HG03103 (cell line): ENCODE measurements around the gene LRRC14B.
"Not testable (repeated sequence)": the region's sequence is repeated elsewhere in the genome, so short reads cannot be mapped to it uniquely, and the experiment has no call there.

Source experiments
- ATAC-seq: cut with Tn5 transposase; IDR thresholded peaks from one replicate; pipeline ENCODE4 v1.9.1; 2021; ENCODE audit warnings: low read depth; ENCODE audit not compliant: unreplicated experiment

The LRRC14B gene

GRCh38 chr5:204462-204861 lies 13.2 kb downstream of the LRRC14B start:
- no peak for ATAC-seq

DNA sequence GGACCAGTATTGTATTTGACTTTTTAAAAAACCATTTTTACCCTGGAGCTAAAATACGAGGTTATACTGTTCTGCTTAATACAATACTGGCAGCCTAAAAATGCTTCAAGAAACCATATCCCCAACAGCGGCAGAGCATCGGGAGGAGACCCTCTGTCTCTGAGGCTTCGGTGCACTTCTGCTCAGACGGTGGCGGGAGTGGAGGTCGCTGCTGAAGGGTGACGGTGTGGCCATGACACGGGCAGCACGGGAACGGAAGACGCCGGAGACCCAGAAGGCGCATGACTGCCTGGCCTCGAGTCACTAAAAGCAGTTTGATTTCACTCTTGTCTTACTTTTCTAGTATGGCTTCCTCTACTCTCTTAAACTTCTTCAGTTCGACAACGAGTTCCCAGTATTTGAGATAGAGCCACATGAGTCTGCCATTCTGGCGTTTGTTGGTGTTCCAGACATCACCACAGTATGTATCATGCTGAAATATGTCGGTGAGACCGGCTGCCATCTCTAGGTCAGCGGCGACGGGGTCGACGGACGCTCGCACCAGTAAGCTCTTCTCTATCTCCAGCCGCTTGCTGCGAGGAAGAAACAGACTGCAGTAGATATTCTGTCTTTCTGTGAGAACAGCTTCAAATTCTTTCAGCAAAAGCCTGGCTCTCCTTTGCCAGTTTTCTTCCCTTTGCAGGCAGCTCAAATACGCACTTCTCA lies 13.8 kb downstream of the LRRC14B start:
- ATAC-seq, result no peak

DNA sequence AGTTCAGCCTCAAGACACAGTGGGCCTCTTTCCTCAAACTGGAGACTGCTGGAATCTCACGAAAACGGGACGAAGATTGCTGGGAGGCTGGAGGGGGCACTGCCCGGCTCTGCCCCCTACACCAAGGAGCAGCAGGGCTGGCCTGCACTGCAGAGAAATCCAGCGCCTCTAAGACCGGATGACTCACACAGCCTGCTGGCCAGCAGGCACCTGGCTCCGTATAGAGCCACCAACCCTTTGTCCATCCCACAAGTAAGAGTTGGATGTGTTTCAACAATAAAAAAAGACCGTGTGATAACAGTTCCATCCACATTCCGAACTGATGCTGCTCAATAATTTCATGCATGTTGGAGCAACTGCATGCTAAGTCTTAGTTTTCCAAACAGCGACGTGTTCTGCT lies 15.1 kb downstream of the LRRC14B start:
- ATAC-seq, result no peak

GRCh38 chr5:206927-207536 lies 15.7 kb downstream of the LRRC14B start:
- ATAC-seq, result no peak

GRCh38 chr5:207599-207998 lies 16.3 kb downstream of the LRRC14B start:
- ATAC-seq, result no peak

DNA sequence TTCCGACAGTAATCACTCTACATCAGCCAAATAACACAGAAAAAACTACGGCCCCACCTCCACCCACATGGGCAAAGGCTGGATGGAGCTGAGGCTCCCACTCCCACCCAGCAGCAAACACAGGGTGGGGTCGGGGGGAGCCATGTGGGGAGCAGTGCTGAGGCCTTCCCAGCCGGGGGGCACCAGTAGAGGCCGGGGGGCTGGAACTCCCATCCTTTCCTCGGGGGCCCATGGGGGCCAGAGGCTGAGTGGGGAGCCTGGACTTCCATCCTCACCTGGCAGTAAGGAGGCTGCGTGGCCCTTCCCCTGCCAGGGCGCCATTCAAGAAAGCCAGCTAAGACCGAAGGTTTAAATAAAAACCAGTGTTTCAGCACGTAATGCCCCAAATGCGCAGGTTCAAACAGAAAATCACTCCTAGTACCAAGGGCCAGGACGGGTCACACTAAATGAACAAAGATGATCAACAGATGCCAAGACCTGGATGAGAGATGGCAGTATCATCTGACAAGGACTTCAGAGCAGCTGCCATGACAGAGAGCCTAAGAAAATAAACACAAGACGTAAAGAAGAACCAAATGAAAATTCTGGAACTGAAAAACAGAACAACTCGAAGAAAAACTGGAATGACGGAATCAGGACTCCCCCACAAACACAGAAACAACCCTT lies 17.3 kb downstream of the LRRC14B start:
- no peak for ATAC-seq

DNA sequence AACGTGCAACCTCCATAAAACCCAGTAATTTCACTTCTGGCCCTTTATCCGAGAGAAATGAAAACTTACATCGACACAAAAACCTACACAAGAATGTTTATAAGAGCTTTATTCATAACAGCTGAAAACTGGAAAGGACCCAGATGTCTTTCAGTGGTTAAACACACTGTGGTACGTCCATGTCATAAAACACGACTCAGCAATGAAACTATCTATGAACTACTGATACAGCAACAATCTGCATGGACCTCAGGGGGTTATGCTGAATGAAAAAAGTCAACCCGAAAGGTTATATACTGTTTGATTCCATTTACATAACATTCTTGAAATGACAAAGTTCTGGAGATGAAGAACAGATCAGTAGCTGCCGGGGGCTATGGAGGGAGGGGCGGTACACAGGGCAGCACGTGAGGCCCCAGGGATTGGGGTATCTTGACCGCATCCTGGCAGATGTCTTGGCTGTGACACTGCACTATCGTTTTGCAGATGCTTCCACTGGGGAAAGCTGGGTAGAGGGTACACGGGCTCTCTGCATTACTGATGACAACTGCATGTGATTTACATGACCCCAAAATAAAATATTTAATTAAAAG lies 22.6 kb downstream of the LRRC14B start:
- no peak for ATAC-seq

- not testable (repeated sequence) for ATAC-seq
Measured at GRCh38 chr5:215256-215655, 24.0 kb downstream of the LRRC14B start.

DNA sequence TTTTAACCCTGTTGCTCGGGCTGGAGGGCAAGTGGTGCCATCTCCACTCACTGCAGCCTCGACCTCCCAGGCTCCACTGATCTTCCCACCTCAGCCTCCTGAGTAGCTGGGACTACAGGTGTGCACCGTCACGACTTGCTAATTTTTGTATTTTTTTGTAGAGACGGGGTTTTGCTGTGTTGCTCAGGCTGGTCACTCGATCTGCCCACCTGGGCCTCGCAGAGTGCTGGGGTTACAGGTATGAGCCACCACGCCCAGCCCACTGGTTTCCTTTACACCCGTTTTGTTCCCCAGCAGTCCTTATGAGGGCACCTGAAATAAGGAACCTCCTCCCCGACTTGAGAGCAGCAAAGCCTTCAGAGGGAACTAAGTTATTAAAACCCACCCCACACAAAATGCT lies 24.8 kb downstream of the LRRC14B start:
- not testable (repeated sequence) for ATAC-seq

DNA sequence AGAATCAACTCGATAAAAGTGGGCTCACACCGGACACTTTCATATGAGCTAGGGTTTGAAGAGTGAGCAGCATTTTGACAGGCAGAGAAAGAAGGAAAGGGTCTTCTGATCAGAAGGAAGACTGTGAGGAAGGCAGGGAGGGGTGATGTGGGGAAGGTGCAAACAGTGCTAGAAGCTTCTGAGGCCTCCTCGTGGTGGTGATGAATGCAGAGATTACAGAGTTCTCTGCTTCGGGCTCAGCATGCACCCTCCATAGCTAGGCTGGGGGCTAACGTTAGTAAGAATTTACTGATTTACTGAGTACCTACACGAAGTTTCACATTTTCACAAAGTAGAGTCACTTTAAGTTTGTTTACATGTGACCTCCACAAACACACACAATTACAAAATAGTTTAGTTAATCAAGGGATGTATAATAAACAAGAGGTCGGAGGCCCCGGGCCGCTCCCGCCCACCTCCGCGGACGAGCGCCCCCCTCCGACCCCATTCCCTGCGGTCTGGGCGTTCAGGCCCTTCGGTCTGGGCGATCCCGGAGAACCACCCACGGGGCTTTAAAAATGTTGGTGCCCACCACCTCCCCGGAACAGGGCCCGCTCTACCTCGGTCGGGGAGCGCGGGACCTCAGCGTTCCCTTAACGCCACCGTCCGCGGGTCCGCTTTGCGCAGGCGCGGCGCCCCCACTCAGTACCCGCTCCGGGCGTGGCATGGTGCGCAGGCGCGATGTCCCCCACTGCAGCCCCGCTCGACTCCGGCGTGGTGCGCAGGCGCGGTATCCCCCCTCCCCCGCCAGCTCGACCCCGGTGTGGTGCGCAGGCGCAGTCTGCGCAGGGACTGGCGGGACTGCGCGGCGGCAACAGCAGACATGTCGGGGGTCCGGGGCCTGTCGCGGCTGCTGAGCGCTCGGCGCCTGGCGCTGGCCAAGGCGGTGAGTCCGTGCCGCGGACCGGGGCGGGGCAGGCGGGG lies 26.5 kb downstream of the LRRC14B start, which contains the start of the genes CCDC127 and SDHA:
CCDC127 (minus strand) TSS at position 660 of the 963 bp plus-strand sequence. CDS start 1,304 bp downstream, outside the sequence.
SDHA (plus strand) TSS at position 827 of the 963 bp plus-strand sequence; CDS start at position 863, 36 bp downstream.
- ATAC-seq, result peak; percentile 68

GRCh38 chr5:218457-219291 lies 27.4 kb downstream of the LRRC14B start:
- ATAC-seq, result peak; percentile 8

- ATAC-seq, result no peak
Measured at GRCh38 chr5:219460-219863, 28.2 kb downstream of the LRRC14B start.

DNA sequence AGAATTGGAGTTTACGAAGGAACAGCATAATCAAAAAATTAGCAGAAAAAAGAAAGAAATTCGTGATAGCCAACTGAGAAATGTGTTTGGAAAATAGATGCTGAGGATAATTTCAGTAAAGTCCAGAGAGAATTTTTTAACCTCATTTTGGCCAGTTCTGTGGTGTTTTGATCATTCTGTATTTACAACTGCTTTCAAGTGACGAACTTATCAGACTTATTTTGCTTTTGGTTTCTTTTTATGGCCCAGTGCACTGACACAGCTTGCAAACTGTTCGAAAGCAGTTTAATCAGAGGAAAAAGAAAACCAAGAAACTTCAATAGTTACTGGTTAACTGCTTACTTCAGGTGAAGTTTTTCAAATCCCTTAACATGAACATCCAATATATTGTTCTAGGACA lies 28.7 kb downstream of the LRRC14B start:
- no peak for ATAC-seq

- ATAC-seq, result not testable (repeated sequence)
Measured at GRCh38 chr5:222951-223715, 31.8 kb downstream of the LRRC14B start.

DNA sequence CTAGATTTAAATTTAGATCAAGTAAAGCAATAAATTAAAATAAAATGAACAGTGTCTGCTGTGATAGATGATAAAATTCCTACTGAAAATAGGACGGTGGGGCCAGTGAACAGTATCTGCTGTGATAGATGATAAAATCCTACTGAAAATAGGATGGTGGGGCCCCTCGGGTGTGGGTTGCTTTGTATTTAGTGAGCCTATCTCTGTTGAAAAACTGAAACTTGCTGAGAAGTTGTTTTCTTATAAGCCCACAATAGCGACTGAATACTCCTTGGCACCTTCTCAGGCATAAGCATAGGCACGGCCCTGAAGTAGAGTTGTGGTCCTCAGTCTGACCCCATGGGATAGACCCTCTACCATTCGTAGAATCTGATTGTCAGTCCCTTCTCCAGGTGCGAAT lies 32.5 kb downstream of the LRRC14B start:
- no peak for ATAC-seq

- no peak for ATAC-seq
Measured at GRCh38 chr5:225334-225733, 34.0 kb downstream of the LRRC14B start.

- ATAC-seq, result not testable (repeated sequence)
Measured at GRCh38 chr5:227375-227774, 36.1 kb downstream of the LRRC14B start.

DNA sequence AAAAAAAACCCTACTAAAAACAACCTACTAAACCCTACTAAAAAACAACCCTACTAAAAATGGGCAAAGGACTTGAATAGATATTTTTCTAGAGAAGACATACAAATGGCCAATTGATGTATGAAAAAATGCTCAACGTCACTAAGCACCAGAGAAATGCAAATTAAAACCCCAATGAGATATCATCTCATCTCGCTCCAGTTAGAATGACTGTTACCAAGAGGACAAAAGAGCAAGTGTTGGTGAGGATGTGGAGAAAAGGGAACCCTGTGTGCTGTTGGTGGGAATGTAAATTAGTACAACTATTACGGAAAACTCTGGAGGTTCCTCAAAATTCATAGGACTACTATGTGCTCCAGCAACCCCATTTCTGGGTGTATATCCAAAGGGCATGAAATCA lies 37.6 kb downstream of the LRRC14B start:
- no peak for ATAC-seq
